Activated CD4-positive, alpha-beta T cell treated with anti-CD3 and anti-CD28 coated beads, Interleukin-10, Interleukin-2, amounts not matched to agents 100 ng/mL and 50 ng/mL, durations not matched to agents 16 hours and 8 hours (primary cell): ENCODE results near the gene IFI16.

Experiments used
- DNase-seq: peaks from one replicate; pipeline ENCODE4 v3.0.0-alpha.2; 2020

IFI16 gene

GRCh38 chr1:159066108-159066507 lies 56.4 kb downstream of the IFI16 start:
- DNase-seq: no peak

- DNase-seq: peak; percentile 62
These were observed 58.3 kb downstream of the IFI16 start for GRCh38 chr1:159067699-159068621.

- no peak for DNase-seq
These were observed 59.2 kb downstream of the IFI16 start for GRCh38 chr1:159068886-159069285.

- DNase-seq: peak; percentile 62
These were observed 62.4 kb downstream of the IFI16 start for GRCh38 chr1:159071970-159072582.

- peak; percentile 94 for DNase-seq
These were observed 66.9 kb downstream of the IFI16 start, which contains the start of gene AIM2 for GRCh38 chr1:159076438-159077119. Gene AIM2, minus strand, starts transcription at chr1:159076766. Its CDS starts 3,267 bp downstream, at chr1:159073499.

GRCh38 chr1:159077120-159077961 lies 67.6 kb downstream of the IFI16 start:
- peak; percentile 99 for DNase-seq

GRCh38 chr1:159079525-159079924 lies 69.8 kb downstream of the IFI16 start:
- DNase-seq: peak; percentile 23

- no peak for DNase-seq
These were observed 71.9 kb downstream of the IFI16 start for GRCh38 chr1:159081626-159082025.

- no peak for DNase-seq
These were observed 73.3 kb downstream of the IFI16 start for GRCh38 chr1:159083013-159083412.

- no peak for DNase-seq
These were observed 74.4 kb downstream of the IFI16 start for GRCh38 chr1:159084152-159084551.

GRCh38 chr1:159084867-159085266 lies 75.2 kb downstream of the IFI16 start:
- DNase-seq: no peak

GRCh38 chr1:159088050-159088449 lies 78.3 kb downstream of the IFI16 start:
- DNase-seq: peak; percentile 34

- DNase-seq: no peak
These were observed 79.0 kb downstream of the IFI16 start for GRCh38 chr1:159088546-159089183.

GRCh38 chr1:159089184-159089791 lies 79.6 kb downstream of the IFI16 start:
- peak; percentile 49 for DNase-seq

GRCh38 chr1:159090286-159091179 lies 80.8 kb downstream of the IFI16 start:
- peak; percentile 42 for DNase-seq

GRCh38 chr1:159091180-159091560 lies 81.5 kb downstream of the IFI16 start:
- DNase-seq: no peak

- DNase-seq: peak; percentile 76
These were observed 81.9 kb downstream of the IFI16 start for GRCh38 chr1:159091607-159092031.

- DNase-seq: peak; percentile 28
These were observed 82.5 kb downstream of the IFI16 start for GRCh38 chr1:159092036-159092760.

GRCh38 chr1:159098596-159098995 lies 88.9 kb downstream of the IFI16 start:
- DNase-seq: no peak

GRCh38 chr1:159100589-159100988 lies 90.9 kb downstream of the IFI16 start:
- DNase-seq: no peak
